Neural cell (in vitro differentiated cells): ENCODE results near the gene EYA3. TPM values are rescaled to one million over a fixed set of nuclear protein-coding genes. Genes with fewer than 3 reads are reported as not detected.

Experiments used
- H2AFZ ChIP-seq: fragments of 200-600, 300-800 bp; sonication (generic), shearing (Covaris generic); 2 replicates; pipeline ENCODE4 v1.6.0; 2014; ENCODE audit warnings: low read depth, mild to moderate bottlenecking, antibody characterized with exemption, low read length, moderate library complexity
- H3F3A ChIP-seq: fragments of 200-600 bp; shearing (Covaris generic); 2 replicates; pipeline ENCODE4 v1.6.1; 2016; ENCODE audit warnings: mild to moderate bottlenecking, moderate library complexity, mixed read lengths, antibody characterized with exemption, low read length; ENCODE audit not compliant: insufficient read depth, poor library complexity, severe bottlenecking
- H3K27ac ChIP-seq: fragments of 200-600, 300-800 bp; sonication (generic), shearing (Covaris generic); 2 replicates; pipeline ENCODE4 v1.5.1; 2014; ENCODE audit warnings: mild to moderate bottlenecking, low read length, moderate library complexity
- H3K27me3 ChIP-seq: fragments of 300-800, 200-600 bp; sonication (generic), shearing (Covaris generic); 2 replicates; pipeline ENCODE4 v1.6.0; 2014; ENCODE audit warnings: mild to moderate bottlenecking, low read depth, low read length, moderate library complexity; ENCODE audit not compliant: insufficient read depth
- H3K36me3 ChIP-seq: fragments of 300-800, 200-600 bp; sonication (generic), shearing (Covaris generic); 2 replicates; pipeline ENCODE4 v1.5.1; 2014; ENCODE audit warnings: mild to moderate bottlenecking, antibody characterized with exemption, low read length, moderate library complexity; ENCODE audit not compliant: insufficient read depth
- H3K4me2 ChIP-seq: fragments of 300-800, 200-600 bp; sonication (generic), shearing (Covaris generic); 2 replicates; pipeline ENCODE4 v1.6.0; 2014; ENCODE audit warnings: mild to moderate bottlenecking, low read length
- H3K4me3 ChIP-seq: fragments of 300-800, 200-600 bp; sonication (generic), shearing (Covaris generic); 2 replicates; pipeline ENCODE4 v1.5.1; 2014; ENCODE audit warnings: mild to moderate bottlenecking, low read length, moderate library complexity
- H3K79me2 ChIP-seq: fragments of 200-600 bp; shearing (Covaris generic); replicated peaks from 2 replicates; pipeline ENCODE4 v1.6.0; 2014; ENCODE audit warnings: mild to moderate bottlenecking, low read length, moderate library complexity; ENCODE audit not compliant: insufficient read depth
- H3K9ac ChIP-seq: fragments of 300-800, 200-600 bp; sonication (generic), shearing (Covaris generic); 2 replicates; pipeline ENCODE4 v1.6.1; 2016; ENCODE audit warnings: mild to moderate bottlenecking, low read length, mixed read lengths
- H3K9me2 ChIP-seq: fragments of 200-600 bp; shearing (Covaris generic); 2 replicates; pipeline ENCODE4 v1.6.1; 2016; ENCODE audit warnings: mild to moderate bottlenecking, low read length, mixed read lengths; ENCODE audit not compliant: insufficient read depth
- H3K9me3 ChIP-seq: fragments of 200-600, 300-800 bp; sonication (generic), shearing (Covaris generic); 2 replicates; pipeline ENCODE4 v1.6.1; 2016; ENCODE audit warnings: mild to moderate bottlenecking, mixed run types, low read length, moderate library complexity, mixed read lengths
- H4K20me1 ChIP-seq: fragments of 200-600 bp; shearing (Covaris generic); 2 replicates; pipeline ENCODE4 v1.6.1; 2016; ENCODE audit warnings: mild to moderate bottlenecking, mixed run types; ENCODE audit not compliant: insufficient read depth
- CTCF ChIP-seq: fragments of 450-650 bp; IDR thresholded peaks from 2 replicates; pipeline ENCODE4 v1.5.1; 2014; ENCODE audit warnings: antibody characterized with exemption, mild to moderate bottlenecking, moderate library complexity; ENCODE audit not compliant: poor library complexity, severe bottlenecking
- EP300 ChIP-seq: fragments of 450-650 bp; conservative IDR thresholded peaks from 2 replicates; pipeline ENCODE4 v1.6.1; 2014; ENCODE audit warnings: antibody characterized with exemption, mild to moderate bottlenecking, moderate library complexity; ENCODE audit not compliant: poor library complexity, severe bottlenecking
- EZH2 ChIP-seq: fragments of 200-600, 300-800 bp; shearing (Covaris generic), sonication (generic); IDR thresholded peaks from 2 replicates; pipeline ENCODE4 v1.6.1; 2014; ENCODE audit warnings: antibody characterized with exemption, low read length, borderline replicate concordance, mild to moderate bottlenecking; ENCODE audit not compliant: insufficient read depth, poor library complexity, severe bottlenecking
- MXI1 ChIP-seq: fragments of 450-650 bp; conservative IDR thresholded peaks from 2 replicates; pipeline ENCODE4 v1.6.1; 2014; ENCODE audit warnings: antibody characterized with exemption, mild to moderate bottlenecking; ENCODE audit not compliant: poor library complexity, severe bottlenecking
- POLR2AphosphoS5 ChIP-seq: IDR thresholded peaks from 2 replicates; pipeline ENCODE4 v1.6.1; 2012
- RAD21 ChIP-seq: fragments of 450-650 bp; conservative IDR thresholded peaks from 2 replicates; pipeline ENCODE4 v1.6.1; 2014; ENCODE audit warnings: antibody characterized with exemption, mild to moderate bottlenecking, moderate library complexity
- REST ChIP-seq: IDR thresholded peaks from 2 replicates; pipeline ENCODE4 v1.6.1; 2012; ENCODE audit warnings: borderline replicate concordance
- SMC3 ChIP-seq: fragments of 450-650 bp; conservative IDR thresholded peaks from 2 replicates; pipeline ENCODE4 v1.6.1; 2014; ENCODE audit warnings: antibody characterized with exemption, mild to moderate bottlenecking, moderate library complexity; ENCODE audit not compliant: poor library complexity
- TAF1 ChIP-seq: IDR thresholded peaks from 2 replicates; pipeline ENCODE4 v1.6.1; 2012; ENCODE audit warnings: low read depth
- polyA plus RNA-seq: library from polyadenylated mRNA; depleted of rRNA; stranded (reverse); fragments of >200 nt; gene quantifications from 2 replicates; pipeline ENCODE4 v1.2.3, GENCODE V29; 2014

EYA3 gene
- polyA plus RNA-seq, 1 donor from 2014 or later: 11.2 TPM

GRCh38 chr1:28130901-28131300, 42.5 kb upstream of the EYA3 start:
- Histone ChIP-seq H3K79me2 (no peaks in the 10 kb centered on the region), H3K4me2 (no peak overlapping the region), H3K9ac (no peak overlapping the region), H2AFZ (no peak overlapping the region), H3K4me3 (no peak overlapping the region), H4K20me1 (no peaks in the 10 kb centered on the region), H3K27me3 (no peaks in the 10 kb centered on the region), H3F3A (no peaks in the 10 kb centered on the region), H3K36me3 (no peaks in the 10 kb centered on the region), H3K9me2 (no peaks in the 10 kb centered on the region), H3K9me3 (no peaks in the 10 kb centered on the region), H3K27ac (no peak overlapping the region)
- TF ChIP-seq SMC3: no peak
- no peak for TF ChIP-seq RAD21
- TF ChIP-seq EP300: no peak
- no peak for TF ChIP-seq TAF1
- TF ChIP-seq EZH2: no peak
- TF ChIP-seq POLR2AphosphoS5: no peak
- no peak for TF ChIP-seq CTCF

GRCh38 chr1:28129150-28129549, 40.7 kb upstream of the EYA3 start:
- Histone ChIP-seq H3K9ac (no peak overlapping the region), H3K36me3 (no peaks in the 10 kb centered on the region), H3K4me2 (no peak overlapping the region), H3K9me3 (no peaks in the 10 kb centered on the region), H3K27ac (no peak overlapping the region), H2AFZ (no peak overlapping the region), H4K20me1 (no peaks in the 10 kb centered on the region), H3F3A (no peaks in the 10 kb centered on the region), H3K4me3 (no peak overlapping the region), H3K9me2 (no peaks in the 10 kb centered on the region), H3K27me3 (no peaks in the 10 kb centered on the region), H3K79me2 (no peaks in the 10 kb centered on the region)
- TF ChIP-seq POLR2AphosphoS5 (no peak), CTCF (no peak), RAD21 (no peak)

- TF ChIP-seq CTCF: no peak
- TF ChIP-seq EZH2: no peak
- no peak for TF ChIP-seq REST
- no peak for TF ChIP-seq MXI1
- TF ChIP-seq RAD21: no peak
- TF ChIP-seq TAF1: no peak
- no peak for TF ChIP-seq SMC3
- TF ChIP-seq POLR2AphosphoS5: no peak
- TF ChIP-seq EP300: no peak
- Histone ChIP-seq H3K4me2 (no peak overlapping the region), H4K20me1 (no peaks in the 10 kb centered on the region), H3K79me2 (no peaks in the 10 kb centered on the region), H3K27ac (no peak overlapping the region), H2AFZ (no peak overlapping the region), H3K9me3 (no peaks in the 10 kb centered on the region), H3K9ac (no peak overlapping the region), H3K27me3 (no peaks in the 10 kb centered on the region), H3K4me3 (no peak overlapping the region), H3K9me2 (no peaks in the 10 kb centered on the region), H3F3A (no peaks in the 10 kb centered on the region), H3K36me3 (no peaks in the 10 kb centered on the region)
Observed at GRCh38 chr1:28127617-28128257, 39.3 kb upstream of the EYA3 start.
